Neural cell (in vitro differentiated cells): Measurements from ENCODE around the gene NLRC3.

Source experiments
- EP300 ChIP-seq: fragments of 450-650 bp; conservative IDR thresholded peaks from 2 replicates; pipeline ENCODE4 v1.6.1; 2014; ENCODE audit warnings: antibody characterized with exemption, mild to moderate bottlenecking, moderate library complexity; ENCODE audit not compliant: poor library complexity, severe bottlenecking
- EZH2 ChIP-seq: fragments of 200-600, 300-800 bp; shearing (Covaris generic), sonication (generic); IDR thresholded peaks from 2 replicates; pipeline ENCODE4 v1.6.1; 2014; ENCODE audit warnings: antibody characterized with exemption, low read length, borderline replicate concordance, mild to moderate bottlenecking; ENCODE audit not compliant: insufficient read depth, poor library complexity, severe bottlenecking
- MXI1 ChIP-seq: fragments of 450-650 bp; conservative IDR thresholded peaks from 2 replicates; pipeline ENCODE4 v1.6.1; 2014; ENCODE audit warnings: antibody characterized with exemption, mild to moderate bottlenecking; ENCODE audit not compliant: poor library complexity, severe bottlenecking
- POLR2AphosphoS5 ChIP-seq: IDR thresholded peaks from 2 replicates; pipeline ENCODE4 v1.6.1; 2012
- RAD21 ChIP-seq: fragments of 450-650 bp; conservative IDR thresholded peaks from 2 replicates; pipeline ENCODE4 v1.6.1; 2014; ENCODE audit warnings: antibody characterized with exemption, mild to moderate bottlenecking, moderate library complexity
- TAF1 ChIP-seq: IDR thresholded peaks from 2 replicates; pipeline ENCODE4 v1.6.1; 2012; ENCODE audit warnings: low read depth
- TF ChIP-seq, protein P1 (sequence below): fragments of 450-650 bp; IDR thresholded peaks from 2 replicates; pipeline ENCODE4 v1.5.1; 2014; ENCODE audit warnings: antibody characterized with exemption, mild to moderate bottlenecking, moderate library complexity; ENCODE audit not compliant: poor library complexity, severe bottlenecking
- TF ChIP-seq, protein P2 (sequence below): IDR thresholded peaks from 2 replicates; pipeline ENCODE4 v1.6.1; 2012; ENCODE audit warnings: borderline replicate concordance

DNA sequence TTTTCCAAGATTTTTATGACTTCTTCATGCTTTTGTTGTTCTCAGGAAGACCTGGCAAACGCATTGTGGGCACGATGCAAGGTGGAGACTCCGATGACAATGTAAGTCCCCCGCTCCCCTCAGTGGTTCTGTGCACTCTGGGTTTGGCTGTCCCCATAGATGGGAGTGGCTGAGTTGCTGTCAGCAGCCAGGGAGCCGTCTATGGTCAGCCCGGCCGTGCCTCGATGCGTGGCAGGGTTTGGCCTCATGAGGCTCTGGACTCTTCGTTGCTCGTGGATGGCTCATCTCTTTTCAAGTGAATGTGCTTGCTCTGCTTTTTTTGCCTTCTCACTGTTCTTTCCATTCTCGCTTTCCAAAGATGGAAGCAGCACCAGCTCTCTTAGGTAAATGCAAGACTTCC, 44.5 kb downstream of the NLRC3 start:
- TF ChIP-seq POLR2AphosphoS5 (no peak), RAD21 (no peak), EP300 (no peak), TAF1 (no peak), EZH2 (no peak), MXI1 (no peak)
- TF ChIP-seq, protein P1, sequence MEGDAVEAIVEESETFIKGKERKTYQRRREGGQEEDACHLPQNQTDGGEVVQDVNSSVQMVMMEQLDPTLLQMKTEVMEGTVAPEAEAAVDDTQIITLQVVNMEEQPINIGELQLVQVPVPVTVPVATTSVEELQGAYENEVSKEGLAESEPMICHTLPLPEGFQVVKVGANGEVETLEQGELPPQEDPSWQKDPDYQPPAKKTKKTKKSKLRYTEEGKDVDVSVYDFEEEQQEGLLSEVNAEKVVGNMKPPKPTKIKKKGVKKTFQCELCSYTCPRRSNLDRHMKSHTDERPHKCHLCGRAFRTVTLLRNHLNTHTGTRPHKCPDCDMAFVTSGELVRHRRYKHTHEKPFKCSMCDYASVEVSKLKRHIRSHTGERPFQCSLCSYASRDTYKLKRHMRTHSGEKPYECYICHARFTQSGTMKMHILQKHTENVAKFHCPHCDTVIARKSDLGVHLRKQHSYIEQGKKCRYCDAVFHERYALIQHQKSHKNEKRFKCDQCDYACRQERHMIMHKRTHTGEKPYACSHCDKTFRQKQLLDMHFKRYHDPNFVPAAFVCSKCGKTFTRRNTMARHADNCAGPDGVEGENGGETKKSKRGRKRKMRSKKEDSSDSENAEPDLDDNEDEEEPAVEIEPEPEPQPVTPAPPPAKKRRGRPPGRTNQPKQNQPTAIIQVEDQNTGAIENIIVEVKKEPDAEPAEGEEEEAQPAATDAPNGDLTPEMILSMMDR = no peak
- TF ChIP-seq, protein P2, sequence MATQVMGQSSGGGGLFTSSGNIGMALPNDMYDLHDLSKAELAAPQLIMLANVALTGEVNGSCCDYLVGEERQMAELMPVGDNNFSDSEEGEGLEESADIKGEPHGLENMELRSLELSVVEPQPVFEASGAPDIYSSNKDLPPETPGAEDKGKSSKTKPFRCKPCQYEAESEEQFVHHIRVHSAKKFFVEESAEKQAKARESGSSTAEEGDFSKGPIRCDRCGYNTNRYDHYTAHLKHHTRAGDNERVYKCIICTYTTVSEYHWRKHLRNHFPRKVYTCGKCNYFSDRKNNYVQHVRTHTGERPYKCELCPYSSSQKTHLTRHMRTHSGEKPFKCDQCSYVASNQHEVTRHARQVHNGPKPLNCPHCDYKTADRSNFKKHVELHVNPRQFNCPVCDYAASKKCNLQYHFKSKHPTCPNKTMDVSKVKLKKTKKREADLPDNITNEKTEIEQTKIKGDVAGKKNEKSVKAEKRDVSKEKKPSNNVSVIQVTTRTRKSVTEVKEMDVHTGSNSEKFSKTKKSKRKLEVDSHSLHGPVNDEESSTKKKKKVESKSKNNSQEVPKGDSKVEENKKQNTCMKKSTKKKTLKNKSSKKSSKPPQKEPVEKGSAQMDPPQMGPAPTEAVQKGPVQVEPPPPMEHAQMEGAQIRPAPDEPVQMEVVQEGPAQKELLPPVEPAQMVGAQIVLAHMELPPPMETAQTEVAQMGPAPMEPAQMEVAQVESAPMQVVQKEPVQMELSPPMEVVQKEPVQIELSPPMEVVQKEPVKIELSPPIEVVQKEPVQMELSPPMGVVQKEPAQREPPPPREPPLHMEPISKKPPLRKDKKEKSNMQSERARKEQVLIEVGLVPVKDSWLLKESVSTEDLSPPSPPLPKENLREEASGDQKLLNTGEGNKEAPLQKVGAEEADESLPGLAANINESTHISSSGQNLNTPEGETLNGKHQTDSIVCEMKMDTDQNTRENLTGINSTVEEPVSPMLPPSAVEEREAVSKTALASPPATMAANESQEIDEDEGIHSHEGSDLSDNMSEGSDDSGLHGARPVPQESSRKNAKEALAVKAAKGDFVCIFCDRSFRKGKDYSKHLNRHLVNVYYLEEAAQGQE = no peak
